Measurements from ENCODE around the gene AK3. TPM values are rescaled to one million over a fixed set of nuclear protein-coding genes. Genes with fewer than 3 reads are reported as not detected.
A peak's percentile ranks its signal among the peaks of the same experiment; 100 is the strongest.

The AK3 gene
- total and polyA plus RNA-seq, 9 of the 15 experiments (the other 6 are each of a cell fraction or from before 2014, with no cell fraction given) = 12.2 to 78.6 (median 41.8) TPM

GRCh38 chr9:4686112-4686511 lies 54.9 kb downstream of the AK3 start (continued):
- TF ChIP-seq ATF3 (IDR thresholded peaks at IDR 0.05) = peak; percentile 64
- TF ChIP-seq ATF3 (CRISPR knock-in tag; conservative IDR thresholded peaks at IDR 0.05) = no peak
- no peak for TF ChIP-seq CEBPB (tag; IDR thresholded peaks at IDR 0.05)
- TF ChIP-seq CBX2 (IDR thresholded peaks at IDR 0.05; ENCODE audit: insufficient read depth, low read length, poor library complexity, severe bottlenecking) = no peak
- TF ChIP-seq BRF2 (IDR thresholded peaks at IDR 0.05; ENCODE audit: borderline replicate concordance, insufficient read depth, insufficient read length) = no peak
- peak; percentile 83 for TF ChIP-seq DPF2 (IDR thresholded peaks at IDR 0.05)
- no peak for TF ChIP-seq ZBED1 (IDR thresholded peaks at IDR 0.05)
- TF ChIP-seq ZNF239 (CRISPR knock-in tag; IDR thresholded peaks at IDR 0.05) = peak; percentile 51; the same call in 1 of the 2 replicates
- TF ChIP-seq MLX (CRISPR knock-in tag; conservative IDR thresholded peaks at IDR 0.05) = no peak
- TF ChIP-seq ZNF639 (CRISPR knock-in tag; conservative IDR thresholded peaks at IDR 0.05 in 1 of 2, IDR thresholded peaks at IDR 0.05 in 1 of 2) = no peak
- TF ChIP-seq MEF2D (tag; conservative IDR thresholded peaks at IDR 0.05; ENCODE audit: low read depth) = no peak
- TF ChIP-seq CHD2 (IDR thresholded peaks at IDR 0.05; ENCODE audit: low read depth, low read length) = no peak
- TF ChIP-seq HMBOX1 (IDR thresholded peaks at IDR 0.05) = peak; percentile 59

All from K562 (cell line).